Measurements from ENCODE around the gene TMEM63B.
"Not testable (repeated sequence)": the region's sequence is repeated elsewhere in the genome, so short reads cannot be mapped to it uniquely, and the experiment has no call there.

TMEM63B gene

DNA sequence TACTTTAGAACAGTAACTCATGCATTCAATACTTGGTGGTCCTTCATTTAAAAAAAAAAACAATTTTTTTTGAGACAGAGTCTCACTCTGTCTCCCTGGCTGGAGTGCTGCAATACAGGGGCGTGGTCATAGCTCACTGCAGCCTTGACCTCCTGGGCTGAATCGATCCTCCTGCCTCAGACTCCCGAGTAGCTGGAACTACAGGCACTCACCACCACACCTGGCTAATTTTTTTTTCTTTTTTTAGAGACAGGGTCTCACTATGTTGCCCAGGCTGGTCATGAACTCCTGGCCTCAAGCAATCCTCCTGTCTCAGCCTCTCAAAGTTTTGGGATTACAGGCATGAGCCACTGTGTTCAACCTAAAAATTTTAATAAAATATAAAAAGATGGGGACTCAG lies 17.2 kb downstream of the TMEM63B start:
- DNase-seq = not testable (repeated sequence)

DNA sequence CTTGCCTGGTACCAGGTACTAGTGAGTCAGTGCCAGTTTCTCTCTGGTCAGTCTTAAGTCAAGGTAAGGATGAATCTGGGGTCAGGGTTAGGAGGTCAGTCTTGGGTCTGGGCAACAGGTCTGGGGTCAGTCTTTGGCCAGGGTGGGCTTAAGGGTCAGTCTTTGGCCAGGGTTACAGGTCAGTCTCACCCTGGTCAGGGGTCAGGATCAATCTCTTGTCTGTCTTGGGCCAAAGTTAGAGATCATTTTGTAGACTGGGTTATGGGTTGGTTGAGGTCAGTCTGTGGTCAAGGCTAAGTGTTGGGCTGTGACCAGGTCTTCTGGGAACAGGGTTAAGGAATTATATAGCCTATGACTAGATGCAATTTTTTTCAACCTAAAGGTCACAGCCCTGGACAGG lies 18.5 kb downstream of the TMEM63B start:
- DNase-seq = no peak

DNA sequence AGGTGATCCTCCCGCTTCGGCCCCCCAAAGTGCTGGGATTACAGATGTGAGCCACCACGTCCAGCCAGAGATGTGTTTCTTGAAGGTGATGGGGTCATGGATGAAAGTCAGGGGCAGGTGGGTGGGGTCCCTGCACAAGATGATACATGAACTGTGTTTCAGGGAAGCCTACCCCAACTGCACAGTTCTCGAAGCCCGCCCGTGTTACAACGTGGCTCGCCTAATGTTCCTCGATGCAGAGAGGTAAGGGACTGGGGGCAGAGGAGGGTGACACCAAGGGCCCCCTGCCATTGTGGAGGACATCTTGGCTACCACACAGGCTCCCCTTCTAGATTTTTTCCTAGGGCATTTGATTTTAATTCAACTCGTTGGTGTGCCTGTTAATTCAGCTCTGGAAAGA lies 19.3 kb downstream of the TMEM63B start:
- no peak for DNase-seq

DNA sequence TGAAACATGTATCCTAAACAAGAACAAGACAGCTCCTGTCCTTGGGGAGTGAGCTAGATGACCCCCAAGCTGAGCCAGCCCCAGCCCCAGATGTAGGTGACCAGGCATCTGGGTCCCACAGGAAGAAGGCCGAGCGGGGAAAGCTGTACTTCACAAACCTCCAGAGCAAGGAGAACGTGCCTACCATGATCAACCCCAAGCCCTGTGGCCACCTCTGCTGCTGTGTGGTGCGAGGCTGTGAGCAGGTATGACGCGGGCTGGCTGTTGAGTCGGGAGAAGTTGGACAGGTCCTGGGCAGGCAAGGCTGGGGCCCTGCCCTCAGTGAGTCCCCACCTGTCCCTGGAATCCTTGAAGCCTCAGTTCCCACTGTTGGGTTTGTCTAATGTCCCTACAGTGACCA lies 19.9 kb downstream of the TMEM63B start:
- no peak for DNase-seq

DNA sequence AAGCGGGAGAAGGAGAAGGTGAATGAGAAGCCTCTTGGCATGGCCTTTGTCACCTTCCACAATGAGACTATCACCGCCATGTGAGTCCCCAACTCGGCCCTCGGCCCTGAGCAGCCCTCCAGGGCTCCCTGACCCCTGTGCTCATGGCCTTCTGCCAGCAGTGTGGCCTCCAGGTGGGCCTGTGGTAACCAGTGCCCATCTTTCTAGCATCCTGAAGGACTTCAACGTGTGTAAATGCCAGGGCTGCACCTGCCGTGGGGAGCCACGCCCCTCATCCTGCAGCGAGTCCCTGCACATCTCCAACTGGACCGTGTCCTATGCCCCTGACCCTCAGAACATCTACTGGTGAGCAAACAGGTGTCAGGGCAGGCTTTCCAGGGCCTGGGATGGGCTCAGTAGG lies 21.0 kb downstream of the TMEM63B start:
- DNase-seq = no peak

DNA sequence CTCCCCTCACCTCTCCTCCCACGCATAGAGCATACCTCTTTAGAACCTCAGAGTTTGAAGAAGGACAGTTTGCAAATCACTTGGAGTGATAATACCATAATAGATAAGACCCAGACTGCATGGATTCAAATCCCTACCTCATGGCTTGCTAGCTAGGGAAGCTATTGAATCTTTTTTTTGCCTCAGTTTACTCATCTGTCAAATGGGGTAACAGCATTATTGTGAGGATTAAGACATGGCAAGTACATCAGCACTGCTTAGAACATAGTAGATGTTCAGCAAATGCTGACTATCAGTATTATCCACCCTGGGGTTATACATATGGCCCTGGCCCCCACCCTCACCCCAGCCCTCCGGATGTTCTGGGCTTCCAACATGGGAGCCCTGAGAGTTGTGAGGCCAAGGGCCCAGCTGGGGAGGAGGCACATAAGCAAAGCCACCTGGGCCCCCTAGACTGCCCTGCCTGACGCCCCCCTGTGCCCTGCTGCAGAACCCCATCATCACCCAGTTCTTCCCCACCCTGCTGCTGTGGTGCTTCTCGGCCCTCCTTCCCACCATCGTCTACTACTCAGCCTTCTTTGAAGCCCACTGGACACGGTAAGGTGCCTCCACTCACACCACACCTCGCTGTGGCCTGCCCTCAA lies 22.1 kb downstream of the TMEM63B start:
- DNase-seq = no peak

DNA sequence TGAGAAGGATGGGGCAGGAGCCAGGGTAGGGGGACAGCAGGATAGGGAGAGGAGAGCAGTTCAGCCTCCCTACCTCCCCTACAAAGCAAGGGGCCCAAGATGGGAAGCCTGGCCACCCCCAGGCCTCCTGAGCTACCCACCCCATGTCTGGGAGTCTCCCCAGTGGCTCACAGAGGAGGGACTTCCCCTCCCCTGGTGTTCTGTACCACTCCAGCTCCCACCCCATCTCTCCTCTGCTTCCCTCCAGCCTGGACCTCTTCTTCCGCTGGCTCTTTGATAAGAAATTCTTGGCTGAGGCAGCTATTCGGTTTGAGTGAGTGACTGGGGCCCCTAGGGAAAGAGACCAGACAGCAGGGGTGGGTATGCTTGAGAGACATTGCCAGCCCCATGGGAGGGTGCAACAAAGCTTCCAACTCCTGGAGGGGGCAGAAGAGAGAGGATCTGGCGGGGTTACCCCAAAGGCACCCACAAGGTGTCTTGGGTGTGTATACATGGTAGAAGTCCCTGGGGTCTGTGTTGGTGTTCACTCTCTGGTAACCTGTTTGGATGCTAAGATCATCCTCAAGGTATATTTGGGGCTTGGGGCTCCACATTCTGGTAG lies 23.1 kb downstream of the TMEM63B start:
- no peak for DNase-seq

DNA sequence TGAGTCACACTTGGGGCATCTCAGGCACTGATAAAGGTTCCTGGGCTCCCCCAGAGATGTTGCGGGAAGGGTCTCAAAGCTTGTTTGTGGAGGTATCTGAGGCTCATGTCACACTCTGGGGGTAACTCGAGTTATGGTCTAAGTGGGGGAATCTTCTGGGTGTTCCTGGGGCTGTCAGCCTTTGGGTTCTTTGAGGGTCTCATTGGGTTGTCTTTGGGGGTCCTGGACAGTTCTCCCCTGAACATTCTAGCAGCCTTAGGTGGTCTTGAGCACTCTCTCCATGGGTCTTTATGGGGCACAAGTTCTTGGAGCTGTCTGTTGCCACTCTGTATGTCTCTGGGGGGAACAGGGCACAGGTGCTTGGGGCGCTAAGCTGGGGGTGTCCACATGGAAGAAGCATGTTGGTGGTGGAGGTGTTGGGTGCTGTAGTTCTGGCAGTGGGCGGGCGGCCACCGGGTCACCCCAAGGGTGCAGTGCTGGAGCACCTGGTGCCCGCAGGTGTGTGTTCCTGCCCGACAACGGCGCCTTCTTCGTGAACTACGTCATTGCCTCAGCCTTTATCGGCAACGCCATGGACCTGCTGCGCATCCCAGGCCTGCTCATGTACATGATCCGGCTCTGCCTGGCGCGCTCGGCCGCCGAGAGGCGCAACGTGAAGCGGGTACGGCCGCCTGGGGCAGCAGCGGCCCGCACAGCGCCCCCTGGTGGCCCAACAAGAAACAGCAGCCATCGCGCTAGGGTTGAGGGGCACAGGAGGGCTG lies 24.2 kb downstream of the TMEM63B start:
- DNase-seq = peak in 41 of 51 donors; percentile 3 to 77 (median 38)

DNA sequence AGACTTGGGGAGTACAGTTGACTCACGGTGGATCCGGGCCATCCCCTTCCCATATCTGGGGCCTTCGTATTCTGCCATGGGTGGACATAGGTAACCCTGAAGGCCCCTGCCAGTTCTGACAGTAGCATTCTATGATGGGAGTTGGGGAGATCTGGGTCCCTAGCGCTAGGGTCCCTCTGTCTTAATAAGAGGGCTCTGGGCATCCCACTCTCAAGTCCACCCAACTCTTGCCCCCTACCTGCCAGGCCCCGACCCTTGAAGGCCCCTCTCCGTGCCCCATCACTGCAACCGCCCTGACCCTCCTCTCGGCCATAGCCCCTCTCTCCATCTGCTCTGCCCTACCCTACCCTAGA lies 24.7 kb downstream of the TMEM63B start:
- DNase-seq = peak in 1 of 51 donors; percentile 3

DNA sequence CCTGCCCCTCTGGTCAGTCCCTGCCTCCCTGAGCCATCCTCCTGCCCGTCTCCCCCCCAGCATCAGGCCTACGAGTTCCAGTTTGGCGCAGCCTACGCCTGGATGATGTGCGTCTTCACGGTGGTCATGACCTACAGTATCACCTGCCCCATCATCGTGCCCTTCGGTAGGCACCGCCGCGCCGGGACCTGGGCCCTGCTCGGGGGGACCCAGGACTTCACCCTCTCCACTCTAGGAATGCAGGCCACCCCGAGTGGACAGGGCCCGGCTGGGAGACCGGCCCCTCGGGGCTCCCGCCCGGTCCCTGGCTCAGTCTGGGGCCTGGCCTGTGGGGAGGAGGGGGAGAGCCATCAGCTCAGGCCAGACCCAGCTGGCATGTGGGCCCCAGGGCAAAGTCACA lies 25.2 kb downstream of the TMEM63B start:
- no peak for DNase-seq

DNA sequence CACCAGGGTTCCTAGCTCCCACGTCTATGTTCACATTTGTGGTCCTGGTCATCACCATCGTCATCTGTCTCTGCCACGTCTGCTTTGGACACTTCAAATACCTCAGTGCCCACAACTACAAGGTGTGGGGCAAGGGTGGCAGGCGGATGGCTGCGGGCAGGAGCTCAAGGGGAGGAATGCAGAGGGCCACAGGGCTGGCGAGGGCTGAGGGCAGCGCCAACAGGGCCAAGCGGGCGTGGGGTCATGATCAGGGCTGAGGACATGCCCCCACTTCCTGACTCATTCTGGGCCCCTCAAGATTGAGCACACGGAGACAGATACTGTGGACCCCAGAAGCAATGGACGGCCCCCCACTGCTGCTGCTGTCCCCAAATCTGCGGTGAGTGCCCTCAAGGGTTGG lies 26.7 kb downstream of the TMEM63B start:
- no peak for DNase-seq

DNA sequence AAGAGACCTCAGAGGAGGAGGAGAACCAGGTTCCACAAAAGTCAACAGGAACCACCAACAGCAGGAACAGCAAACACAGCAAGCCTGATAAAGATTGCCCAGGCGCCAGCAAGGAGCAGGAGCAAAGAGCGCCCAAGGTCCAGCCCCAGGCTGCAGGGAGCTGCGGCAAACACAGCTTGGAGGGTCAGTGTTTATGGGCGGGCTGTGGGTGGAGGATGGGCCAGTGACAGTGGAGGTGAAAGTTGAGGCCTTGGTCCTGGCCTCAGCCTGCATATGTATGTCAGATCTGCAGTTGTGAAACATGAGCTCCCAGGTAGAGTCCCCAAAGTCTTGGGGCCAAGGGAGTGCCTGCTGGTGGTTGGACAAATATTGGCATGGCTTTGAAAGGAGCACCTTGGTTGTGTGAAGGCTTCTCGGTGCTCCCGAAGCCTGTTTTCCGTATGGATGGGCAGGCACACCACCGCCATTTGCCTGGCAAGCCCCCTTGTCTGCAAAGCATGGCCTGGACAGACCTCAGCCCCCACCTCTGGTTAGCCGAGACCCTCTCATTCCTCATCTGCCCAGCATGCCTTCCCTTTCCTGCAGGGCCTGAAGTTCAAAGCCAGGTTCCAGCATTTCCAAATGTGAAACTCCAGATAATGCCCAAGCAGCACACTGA lies 29.3 kb downstream of the TMEM63B start:
- no peak for DNase-seq

DNA sequence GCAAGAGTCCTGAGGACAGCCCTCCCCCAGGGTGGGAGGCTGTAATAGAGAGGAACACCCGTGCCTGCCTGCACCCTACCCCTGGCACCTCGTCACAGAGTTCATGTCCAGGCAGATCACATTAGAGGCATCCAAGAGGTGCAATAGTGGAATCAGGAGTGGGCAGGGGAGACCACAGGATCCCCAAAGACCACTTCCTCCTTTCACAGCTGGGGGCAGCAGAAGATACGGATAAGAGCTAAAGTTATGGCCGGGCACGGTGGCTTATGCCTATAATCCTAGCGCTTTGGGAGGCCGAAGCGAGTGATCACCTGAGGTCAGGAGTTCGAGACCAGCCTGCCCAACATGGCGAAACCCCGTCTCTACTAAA lies 29.8 kb downstream of the TMEM63B start:
- DNase-seq = no peak

DNA sequence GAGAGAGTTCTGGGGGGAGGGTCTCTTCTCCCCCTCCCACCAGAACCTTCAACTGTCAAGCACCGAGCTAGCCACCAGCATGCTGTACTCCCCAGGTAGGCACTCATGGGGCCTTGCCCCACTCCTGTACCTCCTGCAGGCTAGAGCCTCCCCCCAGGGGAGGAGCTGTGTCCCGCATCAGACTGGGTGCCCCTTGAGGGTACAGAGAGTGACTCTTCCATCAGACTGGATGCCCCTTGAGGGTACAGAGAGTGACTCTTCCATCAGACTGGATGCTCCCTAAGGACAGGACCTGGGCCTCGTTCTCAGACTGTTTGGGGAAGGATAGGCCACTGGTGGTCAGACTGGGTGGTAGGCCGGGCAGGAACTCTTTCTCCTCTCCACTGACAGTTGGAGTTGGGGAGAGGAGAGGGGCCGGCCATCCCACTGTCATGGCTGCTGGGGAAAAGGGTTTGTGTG lies 31.4 kb downstream of the TMEM63B start, which contains the start of gene CAPN11:
CAPN11 (plus strand) TSS at position 51 of the 459 bp plus-strand sequence; CDS start at position 80, 29 bp downstream.
- no peak for DNase-seq

DNA sequence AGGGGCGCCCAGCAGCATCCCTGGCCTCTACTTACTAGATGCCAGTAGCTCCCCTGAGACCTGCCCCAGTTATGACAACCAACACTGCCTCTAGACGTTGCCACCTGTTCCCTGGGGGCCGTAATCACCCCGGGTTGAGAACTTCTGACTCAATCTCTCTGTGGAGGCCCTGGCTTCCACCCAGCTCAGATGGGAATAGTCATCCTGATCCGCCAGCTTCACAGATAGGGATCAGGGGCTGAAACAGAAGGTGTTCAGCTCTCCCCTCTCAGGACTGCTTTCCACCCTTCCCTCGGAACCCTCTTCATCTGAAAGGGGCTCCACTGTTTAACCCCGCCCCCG lies 34.6 kb downstream of the TMEM63B start:
- DNase-seq = no peak

DNA sequence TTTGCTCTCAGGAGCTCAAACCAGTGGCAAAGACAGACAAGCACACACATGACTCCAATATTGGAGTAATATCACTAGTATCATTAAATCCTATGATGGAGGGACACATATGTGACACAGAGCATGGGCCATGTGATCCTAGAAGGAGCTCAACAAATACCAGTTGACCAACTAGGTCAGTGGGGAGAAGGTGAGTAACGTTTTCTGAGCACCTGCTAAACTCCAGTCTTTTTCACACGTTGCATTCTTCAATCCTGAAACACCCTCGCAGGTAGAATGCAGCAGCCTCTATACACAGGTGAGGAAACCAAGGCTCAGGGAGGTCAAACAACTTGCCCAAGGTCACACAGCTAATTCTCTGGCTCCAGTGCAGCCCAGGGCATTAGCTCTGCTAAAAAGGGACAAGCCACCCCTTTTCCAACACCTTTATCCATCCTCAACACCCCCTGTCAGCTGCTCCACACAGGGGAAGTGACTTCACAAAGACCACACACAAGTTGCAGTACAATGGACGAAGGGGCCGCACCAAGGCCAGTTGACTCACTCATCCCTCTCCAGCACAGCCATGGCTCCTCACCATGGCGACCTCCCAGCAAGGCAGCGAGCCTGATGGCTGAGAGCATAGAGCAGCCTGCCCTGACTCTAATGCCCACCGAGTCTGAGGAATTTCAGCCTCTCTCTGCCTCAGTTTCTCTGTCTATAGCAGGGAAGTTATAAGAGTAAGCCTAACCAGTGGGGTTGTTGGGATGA lies 35.7 kb downstream of the TMEM63B start:
- DNase-seq = no peak

DNA sequence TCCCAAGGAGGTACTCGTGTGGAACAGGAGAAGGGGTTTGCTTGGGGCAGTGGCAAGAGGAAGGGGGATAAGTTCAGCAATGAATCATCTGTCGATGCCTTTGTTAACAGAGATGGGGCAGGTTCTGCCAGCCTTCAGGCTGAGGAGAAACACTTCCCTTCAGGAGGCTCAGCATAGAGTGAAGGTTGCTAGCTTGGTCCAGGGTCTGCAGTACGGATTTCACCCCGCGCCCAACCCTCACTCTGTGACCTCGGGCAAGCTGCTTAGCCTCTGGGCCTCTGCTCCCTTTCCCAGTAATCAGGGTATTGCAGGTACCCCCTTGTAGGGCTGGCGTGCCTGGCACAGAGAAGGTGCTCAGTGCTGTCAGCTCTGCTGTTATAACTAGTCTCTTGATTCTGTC lies 38.8 kb downstream of the TMEM63B start:
- DNase-seq = no peak

DNA sequence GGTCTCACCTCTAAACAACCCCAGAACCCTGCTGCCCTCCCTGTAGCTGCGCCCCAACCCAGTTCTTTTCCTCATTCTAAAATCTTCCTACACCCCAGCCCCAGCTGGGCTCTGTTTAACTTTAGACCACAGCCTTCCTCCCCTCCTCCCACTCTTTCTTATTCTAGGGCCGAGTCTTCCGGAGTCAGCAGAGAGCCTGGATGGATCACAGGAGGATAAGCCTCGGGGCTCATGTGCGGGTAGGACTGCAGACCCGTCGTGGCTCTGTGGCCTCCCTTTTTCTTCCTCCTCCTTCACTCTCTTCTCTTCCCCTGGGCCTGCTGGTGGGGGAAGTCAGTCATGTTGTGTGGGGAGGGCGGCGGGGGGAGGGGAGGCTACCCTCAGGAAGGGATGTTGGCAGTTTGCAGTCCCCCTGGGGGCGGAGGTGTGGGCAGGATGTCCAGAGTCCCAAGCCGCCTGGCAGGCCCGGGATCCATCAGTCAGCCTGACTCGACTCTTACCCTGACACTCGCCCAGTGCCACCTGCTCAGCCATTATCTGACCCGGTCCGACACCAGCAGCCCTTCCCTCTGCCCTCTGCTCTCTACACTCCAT lies 39.3 kb downstream of the TMEM63B start:
- no peak for DNase-seq

DNA sequence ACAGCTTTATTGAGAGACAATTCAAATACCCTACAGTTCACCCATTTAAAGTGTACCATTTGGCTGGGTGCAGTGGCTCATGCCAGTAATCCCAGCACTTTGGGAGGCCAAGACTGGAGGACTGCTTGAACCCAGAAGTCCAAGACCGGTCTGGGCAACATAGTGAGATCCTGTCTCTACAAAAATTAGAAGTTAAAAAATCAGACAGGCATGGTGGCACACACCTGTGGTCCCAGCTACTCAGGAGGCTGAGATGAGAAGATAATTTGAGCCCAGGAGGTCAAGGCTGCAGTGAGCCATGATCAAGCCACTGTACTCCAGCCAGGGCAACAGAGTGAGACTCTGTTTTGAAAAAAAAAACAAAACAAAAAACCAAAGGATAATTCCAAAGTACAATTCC lies 40.2 kb downstream of the TMEM63B start:
- DNase-seq = no peak

DNA sequence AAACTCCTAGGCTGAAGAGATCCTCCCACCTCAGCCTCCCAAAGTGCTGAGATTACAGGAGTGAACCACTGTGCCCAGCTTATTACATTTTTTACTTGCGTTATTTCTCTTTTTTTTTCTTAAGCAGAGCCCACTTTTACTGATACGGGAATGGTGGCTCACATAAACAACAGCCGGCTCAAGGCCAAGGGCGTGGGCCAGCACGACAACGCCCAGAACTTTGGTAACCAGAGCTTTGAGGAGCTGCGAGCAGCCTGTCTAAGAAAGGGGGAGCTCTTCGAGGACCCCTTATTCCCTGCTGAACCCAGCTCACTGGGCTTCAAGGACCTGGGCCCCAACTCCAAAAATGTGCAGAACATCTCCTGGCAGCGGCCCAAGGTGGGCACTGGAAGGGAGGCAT lies 41.8 kb downstream of the TMEM63B start:
- no peak for DNase-seq

DNA sequence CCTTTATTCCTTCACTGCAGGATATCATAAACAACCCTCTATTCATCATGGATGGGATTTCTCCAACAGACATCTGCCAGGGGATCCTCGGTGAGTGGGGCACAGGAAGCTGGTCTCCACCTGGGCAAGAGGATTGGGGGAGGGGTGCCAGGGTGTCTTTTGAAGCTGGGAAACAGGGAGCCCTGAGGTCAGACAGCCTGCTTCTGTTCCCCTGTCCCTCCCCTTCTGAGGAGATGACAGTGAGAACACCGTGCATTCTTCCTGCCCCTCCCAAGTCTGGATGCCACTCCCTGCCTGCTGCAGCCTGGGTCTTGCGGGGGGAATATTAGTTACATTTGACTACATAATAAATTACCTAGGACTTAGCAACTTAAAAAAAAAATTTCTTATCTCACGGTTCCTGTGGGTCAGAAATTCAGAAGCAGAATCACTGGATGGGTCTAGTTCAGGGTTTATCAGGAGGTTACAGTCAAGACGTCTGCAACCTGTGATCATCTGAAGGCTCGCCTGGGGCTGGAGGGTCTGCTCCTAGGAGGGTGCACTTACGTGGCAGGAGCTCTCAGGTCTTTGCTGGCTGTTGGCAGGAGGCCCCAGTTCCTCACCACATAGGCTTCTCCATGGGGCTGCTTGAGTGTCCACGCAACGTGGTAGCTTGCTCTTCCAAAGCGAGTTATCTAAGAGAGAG lies 42.7 kb downstream of the TMEM63B start:
- DNase-seq = no peak
